Suprapubic skin (tissue), 4 donors: ENCODE data around the gene TMEM127. TPM values are rescaled to one million over a fixed set of nuclear protein-coding genes. Genes with fewer than 3 reads are reported as not detected.
"Not testable (repeated sequence)": the region's sequence is repeated elsewhere in the genome, so short reads cannot be mapped to it uniquely, and the experiment has no call there.

Source experiments
- DNase-seq, 2 donors: peaks; one replicate each; pipeline ENCODE4 v3.0.0-alpha.2; 2019; ENCODE audit warnings: low spot score in 2 of 2
- H3K27ac ChIP-seq: fragments of 200-600 bp; sonication (generic); one replicate; pipeline ENCODE4 v1.5.1; 2019
- H3K27me3 ChIP-seq: fragments of 200-600 bp; sonication (generic); one replicate; pipeline ENCODE4 v1.5.1; 2019
- H3K36me3 ChIP-seq: fragments of 200-600 bp; sonication (generic); one replicate; pipeline ENCODE4 v1.5.1; 2019
- H3K4me1 ChIP-seq: fragments of 200-600 bp; sonication (generic); one replicate; pipeline ENCODE4 v1.5.1; 2019
- H3K4me3 ChIP-seq: fragments of 200-600 bp; sonication (generic); one replicate; pipeline ENCODE4 v1.5.1; 2019; ENCODE audit warnings: mild to moderate bottlenecking
- H3K9me3 ChIP-seq: fragments of 200-600 bp; sonication (generic); one replicate; pipeline ENCODE4 v1.5.1; 2019
- CTCF ChIP-seq, 2 donors: fragments of 200-600 bp in 1 of 2; fragments of 450-650 bp in 1 of 2; sonication (generic) in 1 of 2; IDR thresholded peaks; one replicate each; pipeline ENCODE4 v1.5.1; 2016 to 2019; ENCODE audit warnings: antibody characterized with exemption in 2 of 2, mild to moderate bottlenecking in 1 of 2, moderate library complexity in 1 of 2
- EP300 ChIP-seq: sonication (generic); formaldehyde crosslinking; IDR thresholded peaks from one replicate; pipeline ENCODE4 v1.6.1; 2017; ENCODE audit warnings: antibody characterized with exemption
- POLR2A ChIP-seq, 2 donors: fragments of 450-650 bp; IDR thresholded peaks; one replicate each; pipeline ENCODE4 v1.6.1; 2017; ENCODE audit warnings: antibody characterized with exemption in 2 of 2, mild to moderate bottlenecking in 2 of 2, moderate library complexity in 2 of 2
- POLR2AphosphoS5 ChIP-seq, 3 donors: sonication (generic); formaldehyde crosslinking; IDR thresholded peaks; one replicate each; pipeline ENCODE4 v1.6.1; 2017; ENCODE audit warnings: antibody characterized with exemption in 3 of 3
- WGBS: methylation state at CpG from one replicate; pipeline ENCODE4 v1.1.5; 2018; 5-methylcytosine and 5-hydroxymethylcytosine counted together
- total RNA-seq, 4 donors: library from RNA; depleted of rRNA; stranded (reverse); fragments of >200 nt; gene quantifications; one replicate each; pipeline ENCODE4 v1.1.0, GENCODE V29; 2016

Gene TMEM127
- total RNA-seq, 4 donors from 2014 or later = 39.3 to 66.5 (median 53.9) TPM

GRCh38 chr2:96258166-96259022 lies 7.4 kb downstream of the TMEM127 start:
- H3K27me3 ChIP-seq = no peaks in the 10 kb centered on the region
- TF ChIP-seq POLR2AphosphoS5 (IDR thresholded peaks at IDR 0.05) = no peak
- no peak for TF ChIP-seq POLR2A (IDR thresholded peaks at IDR 0.05)
- TF ChIP-seq CTCF (IDR thresholded peaks at IDR 0.05) = no peak
- TF ChIP-seq EP300 = no peak
- peaks cover 66% of the 10 kb centered on the region for H3K4me1 ChIP-seq
- H3K27ac ChIP-seq = peak overlapping the region; percentile 43
- DNase-seq = no peak
- WGBS = 73% methylated on average over 7 of the region's 7 CpGs
- H3K36me3 ChIP-seq = peaks cover 26% of the 10 kb centered on the region
- no peaks in the 10 kb centered on the region for H3K9me3 ChIP-seq
- no peak overlapping the region for H3K4me3 ChIP-seq

GRCh38 chr2:96257744-96258143 lies 8.1 kb downstream of the TMEM127 start:
- peak overlapping the region; percentile 43 for H3K27ac ChIP-seq
- H3K27me3 ChIP-seq, H3K9me3 ChIP-seq, DNase-seq, H3K4me3 ChIP-seq: not testable (repeated sequence)
- H3K4me1 ChIP-seq = peaks cover 61% of the 10 kb centered on the region
- H3K36me3 ChIP-seq = peaks cover 32% of the 10 kb centered on the region
- WGBS = 92% methylated on average over 3 of the region's 3 CpGs

- Histone ChIP-seq H3K4me3 (no peak overlapping the region), H3K27ac (no peak overlapping the region), H3K4me1 (peaks cover 53% of the 10 kb centered on the region), H3K9me3 (no peaks in the 10 kb centered on the region), H3K36me3 (peaks cover 43% of the 10 kb centered on the region), H3K27me3 (no peaks in the 10 kb centered on the region)
- TF ChIP-seq CTCF (IDR thresholded peaks at IDR 0.05) (no peak), EP300 (no peak), POLR2AphosphoS5 (IDR thresholded peaks at IDR 0.05) (no peak), POLR2A (IDR thresholded peaks at IDR 0.05) (no peak)
- DNase-seq = no peak
- WGBS = 64% methylated on average over 6 of the region's 6 CpGs
Measured at GRCh38 chr2:96256611-96257113, 9.1 kb downstream of the TMEM127 start.

GRCh38 chr2:96254571-96254970 lies 11.2 kb downstream of the TMEM127 start:
- no peak overlapping the region for H3K4me3 ChIP-seq
- peaks cover 46% of the 10 kb centered on the region for H3K36me3 ChIP-seq
- TF ChIP-seq CTCF (IDR thresholded peaks at IDR 0.05) = no peak
- TF ChIP-seq EP300 = no peak
- no peak for TF ChIP-seq POLR2AphosphoS5 (IDR thresholded peaks at IDR 0.05)
- no peak for TF ChIP-seq POLR2A (IDR thresholded peaks at IDR 0.05)
- H3K27me3 ChIP-seq = no peaks in the 10 kb centered on the region
- 73% methylated on average over 11 of the region's 11 CpGs for whole genome bisulfite sequencing
- peaks cover 40% of the 10 kb centered on the region for H3K4me1 ChIP-seq
- no peak overlapping the region for H3K27ac ChIP-seq
- H3K9me3 ChIP-seq = no peaks in the 10 kb centered on the region
- DNase-seq = no peak

- Histone ChIP-seq H3K36me3 (peaks cover 46% of the 10 kb centered on the region), H3K4me1 (peaks cover 29% of the 10 kb centered on the region), H3K9me3 (no peaks in the 10 kb centered on the region), H3K27me3 (no peaks in the 10 kb centered on the region), H3K4me3 (no peak overlapping the region), H3K27ac (no peak overlapping the region)
- no peak for DNase-seq
- WGBS = 90% methylated on average over 7 of the region's 7 CpGs
- TF ChIP-seq POLR2A (IDR thresholded peaks at IDR 0.05) = no peak
- TF ChIP-seq EP300 = no peak
- TF ChIP-seq CTCF (IDR thresholded peaks at IDR 0.05) = no peak
- no peak for TF ChIP-seq POLR2AphosphoS5 (IDR thresholded peaks at IDR 0.05)
Measured at GRCh38 chr2:96253006-96253405, 12.8 kb downstream of the TMEM127 start.
